ENCODE measurements around the gene CAPN10. TPM values are rescaled to one million over a fixed set of nuclear protein-coding genes. Genes with fewer than 3 reads are reported as not detected.

Gene CAPN10
- total RNA-seq, 8 experiments from 2014 or later = 13.9 to 35.9 (median 23.9) TPM

- peak in 7 of 8 experiments; percentile 13 to 86 (median 41) for ATAC-seq (replicated peaks in 6 of 8)
- in situ Hi-C loops (cut with MboI; ENCODE audit: low pct_unique_long_range_greater_than_20kb in 2 of 9, low sequenced_read_pairs in 9 of 9, unreplicated experiment in 9 of 9) = no loop called here
- 0 to 80% (median 69%) methylated on average over 2 to 19 of the region's 27 CpGs; no CpG with 5 or more reads in 2 of the 10 experiments for WGBS, 10 experiments
- H3K4me1 ChIP-seq (replicated peaks in 1 of 2) = peaks cover 2 to 6% of the 10 kb centered on the region in 2 donors
- H3K4me3 ChIP-seq = no peak overlapping the region
- H3K27ac ChIP-seq = no peak overlapping the region
Measured at GRCh38 chr2:240579771-240580614, 6.5 kb upstream of the CAPN10 start.

- H3K4me1 ChIP-seq (replicated peaks in 1 of 2) = peaks cover 7 to 10% of the 10 kb centered on the region in 2 donors
- in situ Hi-C loops (cut with MboI; ENCODE audit: low pct_unique_long_range_greater_than_20kb in 2 of 9, low sequenced_read_pairs in 9 of 9, unreplicated experiment in 9 of 9) = no loop called here
- ATAC-seq (replicated peaks in 6 of 8) = no peak
- H3K27ac ChIP-seq = no peak overlapping the region
- H3K4me3 ChIP-seq = no peak overlapping the region
- WGBS, 10 experiments = 60 to 100% (median 83%) methylated on average over 1 to 3 of the region's 5 CpGs; no CpG with 5 or more reads in 6 of the 10 experiments
Measured at GRCh38 chr2:240581811-240582210, 4.7 kb upstream of the CAPN10 start.

- in situ Hi-C loops (cut with MboI; ENCODE audit: low pct_unique_long_range_greater_than_20kb in 2 of 9, low sequenced_read_pairs in 9 of 9, unreplicated experiment in 9 of 9) = no loop called here
- no peak for ATAC-seq (replicated peaks in 6 of 8)
- Histone ChIP-seq H3K4me1 (replicated peaks in 1 of 2) (peaks cover 10 to 11% of the 10 kb centered on the region in 2 donors), H3K4me3 (no peak overlapping the region), H3K27ac (no peak overlapping the region)
- 71 to 100% (median 80%) methylated on average over 1 to 2 of the region's 3 CpGs; no CpG with 5 or more reads in 5 of the 10 experiments for WGBS, 10 experiments
Measured at GRCh38 chr2:240582781-240583180, 3.8 kb upstream of the CAPN10 start.

- WGBS, 10 experiments = 94 to 100% (median 100%) methylated on average over 1 to 3 of the region's 4 CpGs; no CpG with 5 or more reads in 3 of the 10 experiments
- in situ Hi-C loops (cut with MboI; ENCODE audit: low pct_unique_long_range_greater_than_20kb in 2 of 9, low sequenced_read_pairs in 9 of 9, unreplicated experiment in 9 of 9) = no loop called here
- no peak overlapping the region for H3K4me3 ChIP-seq
- ATAC-seq (replicated peaks in 6 of 8) = no peak
- no peak overlapping the region for H3K27ac ChIP-seq
- H3K4me1 ChIP-seq (replicated peaks in 1 of 2) = peaks cover 17 to 18% of the 10 kb centered on the region in 2 donors
Measured at GRCh38 chr2:240583774-240584173, 2.8 kb upstream of the CAPN10 start.

- H3K4me3 ChIP-seq = peak overlapping the region in 3 of 5 donors; percentile 96 to 99 (median 96)
- peak in 3 of 8 experiments; percentile 1 to 38 (median 7) for ATAC-seq (replicated peaks in 6 of 8)
- no peak overlapping the region for H3K27ac ChIP-seq
- 65 to 90% (median 83%) methylated on average over 2 to 3 of the region's 4 CpGs; no CpG with 5 or more reads in 5 of the 10 experiments for WGBS, 10 experiments
- peaks cover 17 to 18% of the 10 kb centered on the region in 2 donors for H3K4me1 ChIP-seq (replicated peaks in 1 of 2)
- in situ Hi-C loops (cut with MboI; ENCODE audit: low pct_unique_long_range_greater_than_20kb in 2 of 9, low sequenced_read_pairs in 9 of 9, unreplicated experiment in 9 of 9) = no loop called here
Measured at GRCh38 chr2:240584486-240585031, 2.0 kb upstream of the CAPN10 start.

GRCh38 chr2:240585101-240585500 lies 1.4 kb upstream of the CAPN10 start:
- 60 to 100% (median 81%) methylated on average over 1 to 3 of the region's 6 CpGs; no CpG with 5 or more reads in 4 of the 10 experiments for WGBS, 10 experiments
- Histone ChIP-seq H3K4me1 (replicated peaks in 1 of 2) (peaks cover 17 to 18% of the 10 kb centered on the region in 2 donors), H3K27ac (peak overlapping the region; percentile 95 to 99), H3K4me3 (peak overlapping the region; percentile 86 to 99 (median 96))
- in situ Hi-C loops (cut with MboI; ENCODE audit: low pct_unique_long_range_greater_than_20kb in 2 of 9, low sequenced_read_pairs in 9 of 9, unreplicated experiment in 9 of 9) = no loop called here
- ATAC-seq (replicated peaks in 6 of 8) = no peak

- 0 to 40% (median 0%) methylated on average over 1 to 8 of the region's 20 CpGs; no CpG with 5 or more reads in 3 of the 10 experiments for WGBS, 10 experiments
- in situ Hi-C loops (cut with MboI; ENCODE audit: low pct_unique_long_range_greater_than_20kb in 2 of 9, low sequenced_read_pairs in 9 of 9, unreplicated experiment in 9 of 9) = no loop called here
Measured at GRCh38 chr2:240585681-240586197, 795 bp upstream of the CAPN10 start.

GRCh38 chr2:240586919-240587800 lies 626 bp downstream of the CAPN10 start:
- peak overlapping the region; percentile 86 to 99 (median 96) for H3K4me3 ChIP-seq
- ATAC-seq (replicated peaks in 6 of 8) = peak; percentile 7 to 41 (median 32)
- H3K4me1 ChIP-seq (replicated peaks in 1 of 2) = peaks cover 17 to 18% of the 10 kb centered on the region in 2 donors
- WGBS, 10 experiments = 0 to 75% (median 10%) methylated on average over 1 to 11 of the region's 62 CpGs; no CpG with 5 or more reads in 5 of the 10 experiments
- peak overlapping the region; percentile 95 to 99 for H3K27ac ChIP-seq
- in situ Hi-C loops (cut with MboI; ENCODE audit: low pct_unique_long_range_greater_than_20kb in 2 of 9, low sequenced_read_pairs in 9 of 9, unreplicated experiment in 9 of 9) = no loop called here

More at GRCh38 chr2:240585681-240586197, 795 bp upstream of the CAPN10 start:
- peak in 1 of 8 experiments; percentile 1 for ATAC-seq (replicated peaks in 6 of 8)
- Histone ChIP-seq H3K4me1 (replicated peaks in 1 of 2) (peaks cover 17 to 18% of the 10 kb centered on the region in 2 donors), H3K27ac (peak overlapping the region; percentile 95 to 99), H3K4me3 (peak overlapping the region; percentile 86 to 99 (median 96))

- ATAC-seq (replicated peaks in 6 of 8) = no peak
- in situ Hi-C loops (cut with MboI; ENCODE audit: low pct_unique_long_range_greater_than_20kb in 2 of 9, low sequenced_read_pairs in 9 of 9, unreplicated experiment in 9 of 9) = no loop called here
- 20 to 93% (median 69%) methylated on average over 1 to 6 of the region's 10 CpGs; no CpG with 5 or more reads in 1 of the 10 experiments for WGBS, 10 experiments
- H3K4me1 ChIP-seq (replicated peaks in 1 of 2) = peaks cover 17 to 18% of the 10 kb centered on the region in 2 donors
- H3K27ac ChIP-seq = no peak overlapping the region
- H3K4me3 ChIP-seq = peak overlapping the region; percentile 86 to 99 (median 96)
Measured at GRCh38 chr2:240588006-240588655, 1.6 kb downstream of the CAPN10 start.

GRCh38 chr2:240588669-240589068 lies 2.1 kb downstream of the CAPN10 start:
- H3K27ac ChIP-seq = no peak overlapping the region
- H3K4me3 ChIP-seq = no peak overlapping the region
- H3K4me1 ChIP-seq (replicated peaks in 1 of 2) = peaks cover 17 to 18% of the 10 kb centered on the region in 2 donors
- WGBS, 10 experiments = 33 to 100% (median 66%) methylated on average over 1 to 3 of the region's 4 CpGs; no CpG with 5 or more reads in 3 of the 10 experiments
- in situ Hi-C loops (cut with MboI; ENCODE audit: low pct_unique_long_range_greater_than_20kb in 2 of 9, low sequenced_read_pairs in 9 of 9, unreplicated experiment in 9 of 9) = no loop called here
- no peak for ATAC-seq (replicated peaks in 6 of 8)

GRCh38 chr2:240589375-240589774 lies 2.8 kb downstream of the CAPN10 start:
- WGBS, 10 experiments = 30 to 95% (median 63%) methylated on average over 2 to 7 of the region's 14 CpGs; no CpG with 5 or more reads in 7 of the 10 experiments
- in situ Hi-C loops (cut with MboI; ENCODE audit: low pct_unique_long_range_greater_than_20kb in 2 of 9, low sequenced_read_pairs in 9 of 9, unreplicated experiment in 9 of 9) = no loop called here
- no peak for ATAC-seq (replicated peaks in 6 of 8)
- no peak overlapping the region for H3K4me3 ChIP-seq
- H3K4me1 ChIP-seq (replicated peaks in 1 of 2) = peaks cover 17 to 18% of the 10 kb centered on the region in 2 donors
- H3K27ac ChIP-seq = no peak overlapping the region
